ENCODE results near the gene AURKA. TPM values are rescaled to one million over a fixed set of nuclear protein-coding genes. Genes with fewer than 3 reads are reported as not detected.
"Not testable (repeated sequence)": the region's sequence is repeated elsewhere in the genome, so short reads cannot be mapped to it uniquely, and the experiment has no call there.

The AURKA gene
- total RNA-seq, 1 donor from 2014 or later: 3.2 TPM

- DNase-seq (ENCODE audit: low spot score); intact Hi-C loops (cut with DNase I): not testable (repeated sequence)
Measured at GRCh38 chr20:56336709-56337108, 55.3 kb downstream of the AURKA start.

- intact Hi-C loops (cut with DNase I): no loop called here
- no peak for DNase-seq (ENCODE audit: low spot score)
Measured at GRCh38 chr20:56328861-56329260, 63.2 kb downstream of the AURKA start.

- intact Hi-C loops (cut with DNase I): no loop called here
- no peak for DNase-seq (ENCODE audit: low spot score)
Measured at GRCh38 chr20:56324806-56325205, 67.2 kb downstream of the AURKA start.

- no peak for DNase-seq (ENCODE audit: low spot score)
- intact Hi-C loops (cut with DNase I): no loop called here
Measured at GRCh38 chr20:56323656-56324055, 68.4 kb downstream of the AURKA start.

GRCh38 chr20:56323206-56323605 is 68.8 kb downstream of the AURKA start:
- intact Hi-C loops (cut with DNase I): no loop called here
- DNase-seq (ENCODE audit: low spot score): no peak

GRCh38 chr20:56322681-56323080 is 69.3 kb downstream of the AURKA start:
- intact Hi-C loops (cut with DNase I): no loop called here
- no peak for DNase-seq (ENCODE audit: low spot score)

Other genes starting within 250 kb of the AURKA start
- gene MC3R, start 143.5 kb downstream of the AURKA start, total RNA-seq: not detected
- gene FAM210B, start 33.2 kb downstream of the AURKA start, total RNA-seq: 41.5 TPM
- 15.3 TPM for gene CSTF1, start 430 bp upstream of the AURKA start, total RNA-seq
- 0.30 TPM for gene CASS4, start 20.0 kb upstream of the AURKA start, total RNA-seq
- gene RTF2, start 76.4 kb upstream of the AURKA start, total RNA-seq: 76.0 TPM
- not detected for gene FAM209A, start 132.5 kb upstream of the AURKA start, total RNA-seq
- not detected for gene FAM209B, start 141.0 kb upstream of the AURKA start, total RNA-seq
- gene TFAP2C, start 237.1 kb upstream of the AURKA start, total RNA-seq: 0.22 TPM

All from cardiac septum (tissue), 1 donor.